SK-N-SH treated with all-trans-retinoic acid at 6 μM for 48 hours (cell line): ENCODE results near the gene CDCP1.

ENCODE experiments used
- GLIS3 ChIP-seq: fragments of 250-450 bp; sonication (Bioruptor Pico); IDR thresholded peaks from 2 replicates; pipeline ENCODE4 v1.5.0; 2020; ENCODE audit warnings: mild to moderate bottlenecking, moderate library complexity
- ZFP3 ChIP-seq: fragments of 250-450 bp; sonication (Bioruptor Pico); IDR thresholded peaks from 2 replicates; pipeline ENCODE4 v1.5.0; 2020; ENCODE audit warnings: mild to moderate bottlenecking, moderate library complexity
- ZFP30 ChIP-seq: fragments of 450-650 bp; formaldehyde crosslinking; IDR thresholded peaks from 2 replicates; pipeline ENCODE4 v1.5.0; 2022; ENCODE audit warnings: mild to moderate bottlenecking, moderate library complexity
- ZNF565 ChIP-seq: fragments of 450-650 bp; formaldehyde crosslinking; conservative IDR thresholded peaks from 2 replicates; pipeline ENCODE4 v1.5.0; 2020; ENCODE audit warnings: low read depth, mild to moderate bottlenecking, moderate library complexity
- ZNF8 ChIP-seq: fragments of 450-650 bp; formaldehyde crosslinking; IDR thresholded peaks from 2 replicates; pipeline ENCODE4 v1.5.0; 2020; ENCODE audit warnings: mild to moderate bottlenecking, moderate library complexity
- TF ChIP-seq, protein P1 (sequence below): fragments of 250-450 bp; sonication (Bioruptor Pico); IDR thresholded peaks from 2 replicates; pipeline ENCODE4 v1.8.0; 2020; ENCODE audit warnings: mild to moderate bottlenecking, moderate library complexity, borderline replicate concordance

GRCh38 chr3:45182915-45183871, 37.0 kb upstream of the CDCP1 start:
- TF ChIP-seq ZFP30 (CRISPR knock-in tag) (no peak), ZFP3 (CRISPR knock-in tag) (no peak), ZNF565 (CRISPR knock-in tag) (no peak), ZNF8 (CRISPR knock-in tag) (no peak), GLIS3 (CRISPR knock-in tag) (no peak)
- TF ChIP-seq, protein P1, sequence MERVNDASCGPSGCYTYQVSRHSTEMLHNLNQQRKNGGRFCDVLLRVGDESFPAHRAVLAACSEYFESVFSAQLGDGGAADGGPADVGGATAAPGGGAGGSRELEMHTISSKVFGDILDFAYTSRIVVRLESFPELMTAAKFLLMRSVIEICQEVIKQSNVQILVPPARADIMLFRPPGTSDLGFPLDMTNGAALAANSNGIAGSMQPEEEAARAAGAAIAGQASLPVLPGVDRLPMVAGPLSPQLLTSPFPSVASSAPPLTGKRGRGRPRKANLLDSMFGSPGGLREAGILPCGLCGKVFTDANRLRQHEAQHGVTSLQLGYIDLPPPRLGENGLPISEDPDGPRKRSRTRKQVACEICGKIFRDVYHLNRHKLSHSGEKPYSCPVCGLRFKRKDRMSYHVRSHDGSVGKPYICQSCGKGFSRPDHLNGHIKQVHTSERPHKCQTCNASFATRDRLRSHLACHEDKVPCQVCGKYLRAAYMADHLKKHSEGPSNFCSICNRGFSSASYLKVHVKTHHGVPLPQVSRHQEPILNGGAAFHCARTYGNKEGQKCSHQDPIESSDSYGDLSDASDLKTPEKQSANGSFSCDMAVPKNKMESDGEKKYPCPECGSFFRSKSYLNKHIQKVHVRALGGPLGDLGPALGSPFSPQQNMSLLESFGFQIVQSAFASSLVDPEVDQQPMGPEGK, result no peak
